WTC11 (cell line): ENCODE data around the gene LRRC61. TPM values are rescaled to one million over a fixed set of nuclear protein-coding genes. Genes with fewer than 3 reads are reported as not detected.
A peak's percentile ranks its signal among the peaks of the same experiment; 100 is the strongest.
"Not testable (repeated sequence)": the region's sequence is repeated elsewhere in the genome, so short reads cannot be mapped to it uniquely, and the experiment has no call there.

Experiments used
- ATAC-seq: fragments of 200-7000 bp; cut with Tn5 transposase; 2 replicates; pipeline ENCODE4 v1.10.0; 2021; ENCODE audit warnings: mild to moderate bottlenecking, moderate library complexity
- CTCF ChIA-PET: fragments of 300-600 bp; sonication (Branson Sonifier 250); formaldehyde crosslinking; loops from one replicate; lab custom pipeline; 2021; ENCODE audit warnings: antibody characterized with exemption; lab: Charles Lee
- POLR2A ChIA-PET: fragments of 350-600 bp; sonication (Branson Sonifier 250); formaldehyde crosslinking; loops from one replicate; lab custom pipeline; 2021; ENCODE audit warnings: antibody characterized with exemption; lab: Charles Lee
- DNase-seq: peaks from one replicate; pipeline ENCODE4 v3.0.0; 2021; ENCODE audit warnings: low spot score
- H3K27ac Mint-ChIP-seq: 2 replicates; pipeline ENCODE4 v1.8.0; 2021; ENCODE audit warnings: mixed read lengths
- H3K27me3 Mint-ChIP-seq: 2 replicates; pipeline ENCODE4 v1.8.0; 2021; ENCODE audit warnings: low read depth, mild to moderate bottlenecking, moderate library complexity, mixed read lengths
- H3K36me3 Mint-ChIP-seq: 2 replicates; pipeline ENCODE4 v1.8.0; 2021; ENCODE audit warnings: mixed read lengths
- H3K4me1 Mint-ChIP-seq: 2 replicates; pipeline ENCODE4 v1.8.0; 2022; ENCODE audit warnings: mixed read lengths
- H3K4me3 Mint-ChIP-seq: 2 replicates; pipeline ENCODE4 v1.8.0; 2021; ENCODE audit warnings: mild to moderate bottlenecking, moderate library complexity, mixed read lengths
- H3K9me3 Mint-ChIP-seq: 2 replicates; pipeline ENCODE4 v1.8.0; 2021; ENCODE audit warnings: mixed read lengths
- total RNA-seq: library from RNA; stranded (reverse); gene quantifications from 3 replicates; pipeline ENCODE4 v1.2.3, GENCODE V29; 2021

LRRC61 gene
- total RNA-seq, 1 experiment from 2014 or later, result 27.7 TPM

DNA sequence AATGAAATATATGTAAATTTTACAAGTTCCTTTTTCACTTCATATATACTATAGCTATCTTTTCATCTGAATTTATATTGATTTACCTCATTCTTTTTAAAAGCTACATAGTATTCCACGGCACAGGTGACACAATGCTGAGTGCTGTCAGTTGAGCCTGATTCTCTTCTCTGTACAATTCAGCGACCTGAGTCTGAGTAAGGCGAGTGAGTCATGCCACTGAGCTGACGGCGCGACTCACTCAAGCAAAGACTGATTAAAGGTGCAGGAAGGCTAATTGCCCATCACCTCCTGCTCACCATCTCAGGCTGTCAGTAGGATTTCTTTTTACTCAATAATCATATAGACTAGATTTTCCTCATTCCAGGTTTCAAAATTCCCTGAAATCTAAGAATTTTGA, 39.5 kb upstream of the LRRC61 start:
- H3K27me3 Mint-ChIP-seq, POLR2A ChIA-PET, H3K4me3 Mint-ChIP-seq, H3K9me3 Mint-ChIP-seq, DNase-seq, CTCF ChIA-PET, ATAC-seq, H3K27ac Mint-ChIP-seq, H3K36me3 Mint-ChIP-seq: not testable (repeated sequence)
- H3K4me1 Mint-ChIP-seq, result peaks cover 17% of the 10 kb centered on the region

DNA sequence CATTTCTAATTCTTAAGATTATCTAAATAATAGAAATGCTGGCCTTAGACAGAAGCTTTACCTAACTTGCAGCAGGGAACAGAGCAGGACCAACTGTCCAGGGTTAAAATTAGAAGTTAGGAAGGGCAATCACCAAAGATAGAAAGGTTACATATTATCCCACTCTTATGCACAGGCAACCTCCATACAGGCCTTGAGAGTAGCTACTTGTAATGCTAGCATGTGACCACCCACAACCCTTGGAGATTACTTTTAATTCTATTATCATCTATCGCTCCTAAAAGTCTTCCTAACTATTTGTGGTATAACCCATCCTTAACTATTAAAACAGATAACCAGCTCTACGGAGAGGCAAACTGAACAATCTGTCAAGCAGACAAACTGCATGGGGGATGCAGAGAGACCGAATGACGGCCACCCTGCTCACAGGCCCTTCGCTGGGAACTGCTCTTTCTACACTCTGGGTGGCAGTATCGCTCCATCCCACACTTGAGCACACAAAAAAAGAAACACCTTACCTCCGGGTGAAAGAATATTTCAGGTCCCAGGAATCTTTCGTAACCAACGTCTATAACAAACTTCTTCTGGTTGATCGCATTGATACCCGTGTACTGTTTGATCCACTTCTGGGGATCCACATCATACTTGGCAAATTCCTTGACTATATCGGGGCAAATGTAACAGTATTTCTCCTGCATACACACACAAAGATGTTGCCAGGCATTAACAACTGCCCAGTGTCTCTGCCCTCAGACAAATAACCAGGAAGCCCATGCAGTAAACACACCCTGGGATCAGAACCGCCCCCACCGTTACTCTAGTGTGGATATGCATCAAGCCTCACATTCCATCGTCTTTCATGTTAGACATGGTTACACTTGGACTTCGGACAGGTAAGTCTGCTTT, 37.1 kb upstream of the LRRC61 start:
- CTCF ChIA-PET, result interaction anchor here (0.6 to 1.2 kb wide), 2 partner anchors 281 to 599 kb away, joined by 3 read pairs; partner anchors contain the start of gene GIMAP4
- H3K9me3 Mint-ChIP-seq, H3K27me3 Mint-ChIP-seq, H3K27ac Mint-ChIP-seq, DNase-seq, H3K4me3 Mint-ChIP-seq, POLR2A ChIA-PET, H3K36me3 Mint-ChIP-seq, H3K4me1 Mint-ChIP-seq: not testable (repeated sequence)
- ATAC-seq, result peak; percentile 84

- H3K9me3 Mint-ChIP-seq, H3K27ac Mint-ChIP-seq, H3K27me3 Mint-ChIP-seq, H3K36me3 Mint-ChIP-seq, H3K4me1 Mint-ChIP-seq, POLR2A ChIA-PET, DNase-seq, H3K4me3 Mint-ChIP-seq: not testable (repeated sequence)
- ATAC-seq, result peak; percentile 38
- CTCF ChIA-PET, result interaction anchor here (0.9 kb wide), 1 partner anchor 161 kb away, joined by 4 read pairs; no protein-coding TSS in a partner anchor
These were observed 35.3 kb upstream of the LRRC61 start for GRCh38 chr7:150287815-150288214.

- H3K36me3 Mint-ChIP-seq, CTCF ChIA-PET, H3K4me3 Mint-ChIP-seq, H3K9me3 Mint-ChIP-seq, H3K27me3 Mint-ChIP-seq, POLR2A ChIA-PET, H3K4me1 Mint-ChIP-seq, DNase-seq, ATAC-seq, H3K27ac Mint-ChIP-seq: not testable (repeated sequence)
These were observed 34.3 kb upstream of the LRRC61 start for GRCh38 chr7:150288816-150289215.

GRCh38 chr7:150290317-150290716, 32.8 kb upstream of the LRRC61 start:
- ATAC-seq, H3K4me3 Mint-ChIP-seq, H3K27ac Mint-ChIP-seq, H3K27me3 Mint-ChIP-seq, POLR2A ChIA-PET, CTCF ChIA-PET, H3K36me3 Mint-ChIP-seq, H3K9me3 Mint-ChIP-seq, DNase-seq: not testable (repeated sequence)
- H3K4me1 Mint-ChIP-seq, result peaks cover 17% of the 10 kb centered on the region

- DNase-seq, POLR2A ChIA-PET, ATAC-seq: not testable (repeated sequence)
These were observed 28.1 kb upstream of the LRRC61 start for GRCh38 chr7:150295027-150295426.

GRCh38 chr7:150295614-150296013, 27.5 kb upstream of the LRRC61 start:
- H3K9me3 Mint-ChIP-seq, CTCF ChIA-PET, DNase-seq, H3K27me3 Mint-ChIP-seq, H3K27ac Mint-ChIP-seq, POLR2A ChIA-PET, H3K4me3 Mint-ChIP-seq, H3K36me3 Mint-ChIP-seq: not testable (repeated sequence)
- peak; percentile 92 for ATAC-seq
- H3K4me1 Mint-ChIP-seq, result peaks cover 14% of the 10 kb centered on the region

More at GRCh38 chr7:150295027-150295426, 28.1 kb upstream of the LRRC61 start:
- H3K27me3 Mint-ChIP-seq, H3K27ac Mint-ChIP-seq, CTCF ChIA-PET, H3K4me3 Mint-ChIP-seq, H3K36me3 Mint-ChIP-seq, H3K9me3 Mint-ChIP-seq: not testable (repeated sequence)
- peaks cover 17% of the 10 kb centered on the region for H3K4me1 Mint-ChIP-seq

DNA sequence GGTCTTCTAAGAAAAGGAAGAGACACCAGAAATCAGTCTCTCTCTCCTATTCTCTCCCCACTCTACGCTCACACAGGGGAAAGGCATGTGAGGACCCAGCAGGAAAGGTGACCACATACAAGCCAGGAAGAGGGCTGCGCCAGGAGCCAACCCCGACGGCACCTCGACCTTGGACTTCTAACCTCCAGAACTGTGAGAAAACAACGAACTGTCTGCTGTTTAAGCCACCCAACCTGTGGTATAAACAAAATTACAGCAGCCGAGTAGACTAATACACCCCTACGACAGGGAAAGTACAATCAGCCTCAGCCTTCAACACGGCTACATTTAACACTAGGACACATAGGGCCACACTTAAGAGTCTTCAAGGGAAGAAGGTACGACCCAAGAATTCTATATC, 26.4 kb upstream of the LRRC61 start:
- POLR2A ChIA-PET, CTCF ChIA-PET, ATAC-seq: not testable (repeated sequence)

DNA sequence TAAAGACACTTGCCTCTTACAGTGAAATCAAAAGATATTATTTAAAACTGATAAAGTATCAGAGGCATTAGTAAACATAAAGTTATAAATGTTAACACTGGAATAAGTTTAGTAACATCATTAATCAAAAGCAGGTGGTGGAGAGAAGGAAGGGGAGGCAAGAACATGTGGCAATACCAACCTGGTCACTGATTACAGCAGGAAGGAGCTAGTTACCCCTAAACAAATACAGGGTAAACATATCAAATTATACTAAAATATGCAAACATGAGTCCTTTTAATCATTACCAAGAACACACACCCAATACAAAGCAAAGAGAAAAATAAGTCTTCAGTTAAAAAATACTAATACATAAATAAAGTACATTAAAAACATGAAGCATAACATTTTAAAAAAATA, 25.2 kb upstream of the LRRC61 start:
- POLR2A ChIA-PET, H3K27me3 Mint-ChIP-seq, CTCF ChIA-PET, H3K9me3 Mint-ChIP-seq, ATAC-seq, H3K4me3 Mint-ChIP-seq, DNase-seq, H3K36me3 Mint-ChIP-seq, H3K27ac Mint-ChIP-seq: not testable (repeated sequence)
- H3K4me1 Mint-ChIP-seq, result peaks cover 12% of the 10 kb centered on the region

More for the DNA sequence above, 26.4 kb upstream of the LRRC61 start:
- H3K4me1 Mint-ChIP-seq, result peaks cover 12% of the 10 kb centered on the region
- not testable (repeated sequence) for H3K9me3 Mint-ChIP-seq, H3K27me3 Mint-ChIP-seq, H3K4me3 Mint-ChIP-seq, DNase-seq, H3K27ac Mint-ChIP-seq, H3K36me3 Mint-ChIP-seq

DNA sequence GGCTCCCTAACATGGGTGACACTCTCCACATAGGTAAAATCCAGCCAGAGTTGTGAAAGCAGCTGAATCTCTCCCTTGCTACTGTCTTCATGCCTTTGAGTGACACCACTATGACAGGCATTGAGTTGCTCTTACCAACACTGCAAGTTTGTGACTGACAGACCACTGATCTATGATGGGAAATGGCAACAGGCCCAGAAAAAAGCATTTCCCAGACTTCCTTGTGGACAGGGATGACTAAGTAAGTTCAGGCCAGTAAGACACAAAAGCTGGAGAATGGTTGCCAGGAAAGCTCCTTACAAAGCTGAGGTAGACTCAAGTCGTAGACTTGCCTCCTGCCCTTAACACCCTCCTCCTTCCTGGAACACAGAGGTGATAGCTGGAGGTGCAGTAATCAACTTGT, 20.2 kb upstream of the LRRC61 start:
- H3K4me1 Mint-ChIP-seq, POLR2A ChIA-PET, ATAC-seq, CTCF ChIA-PET, DNase-seq, H3K27ac Mint-ChIP-seq, H3K27me3 Mint-ChIP-seq, H3K4me3 Mint-ChIP-seq: not testable (repeated sequence)
- peaks cover 11% of the 10 kb centered on the region for H3K36me3 Mint-ChIP-seq
- peaks cover 15% of the 10 kb centered on the region for H3K9me3 Mint-ChIP-seq

DNA sequence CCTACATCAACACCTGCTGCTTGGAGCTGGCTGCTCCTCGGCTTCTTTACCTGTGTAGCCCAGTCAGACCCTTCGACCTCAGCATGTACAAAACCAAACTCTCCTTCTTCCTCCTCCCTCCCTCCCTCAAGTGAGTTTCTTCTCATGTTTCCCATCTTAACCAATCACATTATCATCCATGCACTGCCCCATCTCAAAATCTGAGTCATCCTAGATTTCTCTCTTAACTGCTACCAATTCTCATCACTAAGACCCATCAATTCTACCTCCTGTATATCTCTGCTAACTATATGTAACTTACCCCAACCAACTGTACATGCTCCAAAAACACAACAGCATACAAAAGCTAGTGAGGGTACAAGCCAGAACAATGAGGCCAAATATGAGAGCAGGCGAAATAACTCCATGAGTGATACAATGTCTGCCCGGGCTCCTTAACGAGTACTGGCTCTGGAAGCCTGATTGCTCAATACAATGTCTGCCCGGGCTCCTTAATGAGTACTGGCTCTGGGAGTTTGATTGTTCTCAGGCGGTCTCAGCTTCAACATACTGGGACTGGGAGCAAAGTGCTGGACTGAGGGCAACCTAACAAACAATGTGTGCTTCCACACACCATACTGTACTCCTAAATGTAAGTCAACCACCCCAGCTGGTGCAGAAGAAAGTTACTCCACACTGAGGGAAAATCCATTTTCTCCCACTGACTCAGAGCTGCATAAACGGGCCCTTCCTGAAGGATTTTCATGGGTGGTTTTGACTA, 18.5 kb upstream of the LRRC61 start:
- H3K9me3 Mint-ChIP-seq, result peaks cover 25% of the 10 kb centered on the region
- POLR2A ChIA-PET, CTCF ChIA-PET, H3K27ac Mint-ChIP-seq, H3K4me3 Mint-ChIP-seq, H3K27me3 Mint-ChIP-seq, DNase-seq, H3K4me1 Mint-ChIP-seq, ATAC-seq: not testable (repeated sequence)
- H3K36me3 Mint-ChIP-seq, result peaks cover 21% of the 10 kb centered on the region
